NCI-H2171 (cell line): ENCODE measurements around the gene PTPN14.
"Not testable (repeated sequence)": the region's sequence is repeated elsewhere in the genome, so short reads cannot be mapped to it uniquely, and the experiment has no call there.

ENCODE experiments used
- DNase-seq: peaks from one replicate; lab custom pipeline; 2025; lab: John Stamatoyannopoulos, UW

The PTPN14 gene

GRCh38 chr1:214551436-214552173 is at the start of gene PTPN14:
Gene PTPN14 (minus strand): TSS chr1:214551602. CDS start chr1:214464803, 86,799 bp downstream.
- peak; percentile 51 for DNase-seq

DNA sequence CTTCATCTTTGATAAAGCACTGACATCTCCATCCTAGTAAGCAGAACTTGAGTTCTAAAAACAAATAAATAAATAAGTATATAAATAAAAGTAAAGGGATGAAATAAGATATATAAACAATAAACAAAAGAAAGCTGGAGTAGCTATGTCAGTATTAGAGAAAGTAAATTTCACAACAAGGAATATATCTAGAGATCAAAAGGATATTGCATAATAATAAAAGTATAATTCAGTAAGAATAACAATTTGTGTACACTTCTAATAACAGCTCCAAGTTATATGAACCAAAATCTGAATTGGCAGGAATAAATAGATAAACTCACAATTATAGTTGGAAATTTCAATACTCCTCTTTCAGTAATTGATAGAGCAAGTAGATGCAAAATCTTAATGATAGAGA is 41.8 kb upstream of the PTPN14 start:
- DNase-seq: no peak

GRCh38 chr1:214591918-214592317 is 40.5 kb upstream of the PTPN14 start:
- not testable (repeated sequence) for DNase-seq

DNA sequence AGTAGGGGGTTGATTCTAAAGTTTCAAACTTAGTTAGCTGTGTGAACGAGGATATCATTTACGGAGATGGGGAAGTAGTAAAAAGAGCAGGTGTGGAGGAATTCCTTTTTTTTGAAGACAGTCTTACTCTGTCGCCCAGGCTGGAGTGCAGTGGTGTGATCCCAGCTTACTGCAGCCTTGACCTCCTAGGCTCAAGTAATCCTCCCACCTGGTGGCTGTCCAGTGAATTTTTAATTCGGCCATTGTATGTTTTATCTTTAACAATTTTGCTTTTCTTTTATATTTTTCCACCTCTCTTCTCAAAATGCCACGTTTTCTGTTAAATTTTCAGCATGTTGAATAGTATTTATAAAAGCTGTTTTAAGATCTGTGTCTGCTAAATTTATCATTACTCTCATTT is 39.3 kb upstream of the PTPN14 start:
- no peak for DNase-seq

- no peak for DNase-seq
Measured at GRCh38 chr1:214588963-214589597, 37.7 kb upstream of the PTPN14 start.

DNA sequence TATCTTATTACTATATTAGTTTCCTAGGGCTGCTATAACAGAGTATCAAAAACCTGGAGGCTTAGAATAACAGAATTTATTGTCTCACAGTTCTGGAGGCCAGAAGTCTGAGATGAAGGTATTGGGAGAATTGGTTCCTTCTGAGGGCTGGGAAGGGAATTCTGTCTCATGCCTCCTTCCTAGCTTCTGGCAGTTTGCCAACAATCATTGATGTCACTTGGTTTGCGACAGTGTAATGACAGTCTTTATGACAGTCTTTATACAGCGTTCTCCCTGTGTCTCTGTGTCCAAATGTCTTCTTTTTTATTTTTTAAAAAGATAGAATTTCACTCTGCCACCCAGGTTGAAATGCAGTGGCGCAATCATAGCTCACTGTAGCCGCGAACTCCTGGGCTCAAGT is 35.8 kb upstream of the PTPN14 start:
- DNase-seq: no peak

DNA sequence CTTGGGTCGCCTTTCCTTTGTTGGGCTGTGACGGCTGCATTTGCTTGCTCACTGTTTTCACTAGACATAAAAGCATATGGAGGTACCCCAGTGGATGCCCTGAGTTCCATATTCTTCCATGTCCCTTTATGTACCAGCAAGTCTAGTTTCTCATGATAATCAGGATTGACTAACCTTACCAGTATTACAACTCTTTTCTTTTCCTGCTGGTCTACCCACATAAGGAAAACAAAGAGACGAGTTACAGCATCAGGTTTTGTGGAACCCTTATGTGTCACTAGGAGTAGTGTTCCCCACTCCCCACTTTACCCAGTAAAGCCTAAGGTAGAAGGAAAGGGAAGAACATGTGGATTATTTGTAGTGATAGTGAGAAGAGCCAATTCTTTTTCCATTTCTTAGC is 35.2 kb upstream of the PTPN14 start:
- DNase-seq: no peak

- DNase-seq: peak; percentile 16
Measured at GRCh38 chr1:214584805-214585766, 33.7 kb upstream of the PTPN14 start.

- DNase-seq: no peak
Measured at GRCh38 chr1:214583824-214584554, 32.6 kb upstream of the PTPN14 start.

DNA sequence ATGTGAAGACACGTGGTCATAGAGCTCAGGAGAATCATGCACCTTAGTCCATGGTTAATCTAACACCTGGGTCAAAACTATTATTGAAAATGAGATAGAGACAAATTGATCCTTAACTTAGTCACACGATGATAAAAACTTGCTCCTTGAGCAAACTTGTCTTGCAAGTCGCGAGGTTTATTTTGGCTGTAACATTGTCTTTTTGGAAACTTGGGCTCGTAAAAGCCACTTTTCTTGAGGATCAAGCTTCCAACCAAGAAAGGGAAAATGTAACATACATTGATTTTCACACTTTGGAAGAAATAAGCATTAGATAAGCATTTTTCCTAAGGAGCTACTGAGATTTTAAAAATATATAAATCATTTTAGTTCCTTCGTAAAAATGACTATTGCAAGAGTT is 31.7 kb upstream of the PTPN14 start:
- DNase-seq: no peak

DNA sequence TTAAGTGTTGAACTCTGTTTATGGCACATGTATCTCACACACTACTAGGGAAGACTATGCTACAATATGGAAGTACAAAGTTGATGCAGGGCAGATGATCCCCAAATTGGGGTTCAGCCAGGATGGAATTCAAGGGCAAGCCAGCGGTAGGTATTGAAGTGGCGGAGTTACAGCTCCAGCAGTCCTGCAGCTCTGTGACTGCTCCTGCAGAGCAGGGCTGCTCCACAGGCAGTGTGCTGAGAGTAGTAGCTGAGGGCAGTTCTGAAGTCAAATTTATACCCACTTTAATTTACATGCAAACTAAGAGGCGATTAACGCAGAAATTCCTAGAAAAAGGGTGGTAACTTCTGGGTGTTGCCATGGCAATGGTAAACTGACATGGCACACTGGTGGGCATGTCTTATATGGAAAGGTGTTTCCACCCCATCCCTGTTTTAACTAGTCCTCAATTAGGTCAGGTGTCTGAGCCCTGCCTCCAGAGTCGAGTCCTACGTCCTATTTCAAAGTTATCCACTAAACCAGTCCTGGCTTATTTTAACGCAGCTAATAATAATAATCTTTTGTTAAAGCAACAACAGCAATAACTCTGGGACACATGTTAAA is 31.0 kb upstream of the PTPN14 start:
- no peak for DNase-seq

DNA sequence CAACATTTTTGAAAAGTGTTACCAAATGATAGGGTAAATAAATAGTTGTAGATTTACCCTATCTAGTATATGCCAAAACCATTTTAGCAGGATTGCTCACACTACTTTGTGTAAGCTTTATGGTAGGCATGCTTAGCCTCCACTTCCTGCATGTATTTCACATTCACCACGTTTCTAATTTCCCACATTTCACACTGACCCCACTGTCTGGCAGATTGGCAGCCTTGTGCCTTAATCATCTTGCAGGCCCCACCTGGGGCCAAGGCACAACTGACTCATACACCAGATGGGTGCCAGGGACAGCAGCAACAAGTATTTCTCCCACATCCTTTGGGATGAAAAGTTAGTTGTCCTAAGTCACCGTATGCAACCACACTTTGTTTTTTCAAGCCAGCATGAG is 30.4 kb upstream of the PTPN14 start:
- DNase-seq: no peak

- DNase-seq: no peak
Measured at GRCh38 chr1:214579183-214579582, 27.8 kb upstream of the PTPN14 start.

GRCh38 chr1:214576120-214576519 is 24.7 kb upstream of the PTPN14 start:
- not testable (repeated sequence) for DNase-seq

- no peak for DNase-seq
Measured at GRCh38 chr1:214574598-214575411, 23.4 kb upstream of the PTPN14 start.

DNA sequence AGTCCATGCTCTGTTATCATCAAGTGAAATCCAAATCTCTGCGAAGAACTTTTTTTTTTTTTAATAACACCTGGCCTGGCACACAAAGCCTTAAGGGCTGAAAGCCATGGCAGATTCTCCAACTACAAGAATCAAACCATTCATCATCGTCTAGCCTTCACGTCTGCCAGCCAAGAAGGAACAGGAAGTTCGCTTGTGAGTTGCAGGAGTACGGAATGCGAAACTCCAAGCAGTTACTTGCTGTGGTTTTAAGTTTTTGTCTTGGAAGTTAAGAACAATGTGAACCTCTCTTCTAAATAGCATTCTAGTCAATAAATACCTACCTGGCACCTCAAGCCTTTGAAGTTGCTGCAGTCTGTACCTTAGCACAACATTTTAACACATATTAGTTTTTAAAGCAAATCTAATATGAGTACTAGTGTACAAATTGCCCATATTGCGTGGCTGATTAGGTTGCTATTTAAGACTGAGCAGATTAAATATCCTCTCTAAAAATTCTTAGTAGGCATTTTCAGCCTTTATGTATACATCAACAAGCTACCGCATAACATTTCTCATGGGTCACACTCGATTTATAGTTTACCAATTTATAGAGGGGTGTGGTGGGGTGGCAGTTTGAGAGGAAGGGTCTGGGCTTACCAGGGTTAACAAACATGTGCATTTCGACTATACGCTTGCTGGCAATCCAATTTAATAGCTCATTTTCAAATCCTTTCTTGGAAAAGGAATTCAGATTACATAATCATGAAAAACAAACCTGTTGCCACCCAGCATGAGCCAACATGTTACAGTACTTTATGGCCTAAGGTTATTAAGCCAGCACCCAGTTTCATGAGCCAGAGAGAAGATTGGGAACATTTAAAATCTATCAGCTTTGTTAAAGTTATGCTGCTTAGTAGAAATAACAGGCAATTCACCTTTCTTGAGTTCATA is 22.2 kb upstream of the PTPN14 start:
- DNase-seq: no peak

DNA sequence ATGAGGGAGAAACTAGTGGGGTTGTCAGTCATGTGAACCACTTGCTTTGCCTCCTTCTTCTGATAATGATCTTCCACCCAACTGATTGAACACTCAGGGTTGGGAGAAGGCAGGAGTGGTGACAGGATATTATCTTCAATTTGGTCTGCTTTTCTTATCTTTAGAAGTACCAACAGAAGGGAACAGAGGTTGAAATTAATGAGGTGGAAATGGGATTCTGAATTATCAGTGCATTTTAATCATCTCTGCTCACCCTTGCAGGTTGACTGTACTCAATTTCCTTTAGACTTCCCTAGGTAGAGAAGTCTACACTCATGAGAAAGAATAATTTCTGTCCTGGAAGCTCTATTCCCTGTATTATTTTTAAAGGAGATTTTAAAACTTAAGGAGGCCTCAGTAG is 19.9 kb upstream of the PTPN14 start:
- DNase-seq: no peak

- DNase-seq: no peak
Measured at GRCh38 chr1:214570442-214570841, 19.0 kb upstream of the PTPN14 start.

DNA sequence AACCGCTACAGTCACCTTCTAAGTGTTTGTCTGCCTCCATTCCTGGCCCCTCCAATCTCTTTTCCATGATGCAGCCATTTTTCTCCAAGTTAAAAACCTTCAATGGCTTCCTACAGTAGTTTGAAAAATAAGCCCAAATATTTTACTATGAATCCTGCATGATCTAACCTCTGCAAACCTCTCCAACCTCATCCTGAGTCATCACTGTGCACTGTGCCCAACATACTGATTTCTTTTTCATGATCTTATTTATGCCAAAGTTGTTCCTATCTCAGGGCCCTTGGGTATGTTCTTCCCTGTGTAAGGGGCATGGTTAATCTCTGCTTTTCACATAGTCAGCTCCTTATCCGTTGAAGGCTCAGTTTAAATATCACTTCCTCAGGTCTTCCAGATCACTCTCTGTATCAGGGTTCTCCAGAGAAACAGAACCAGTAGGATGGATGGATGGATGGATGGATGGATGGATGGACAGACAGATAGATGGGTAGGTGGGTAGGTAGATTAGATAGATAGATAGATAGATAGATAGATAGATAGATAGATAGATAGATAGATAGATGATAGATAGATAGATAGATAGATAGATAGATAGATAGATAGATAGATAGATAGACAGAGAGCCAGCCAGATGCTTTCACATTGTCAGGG is 18.1 kb upstream of the PTPN14 start:
- no peak for DNase-seq
